Endothelial cell of umbilical vein (primary cell): Measurements from ENCODE around the gene CNTN5.

Experiments
- EZH2 ChIP-seq: IDR thresholded peaks from 2 replicates; pipeline ENCODE4 v1.6.1; 2012; ENCODE audit warnings: borderline replicate concordance, low read depth, mild to moderate bottlenecking, moderate library complexity, low read length, inconsistent platforms; ENCODE audit not compliant: severe bottlenecking
- FOS ChIP-seq: IDR thresholded peaks from 2 replicates; pipeline ENCODE4 v1.6.1; 2011; ENCODE audit warnings: mild to moderate bottlenecking, low read length, moderate library complexity, borderline replicate concordance; ENCODE audit not compliant: insufficient read depth
- GATA2 ChIP-seq: IDR thresholded peaks from 2 replicates; pipeline ENCODE4 v1.7.0; 2011; ENCODE audit warnings: low read depth, mild to moderate bottlenecking, moderate library complexity, mixed read lengths, low read length; ENCODE audit not compliant: insufficient read length, insufficient read depth
- JUN ChIP-seq: IDR thresholded peaks from 2 replicates; pipeline ENCODE4 v1.6.1; 2011; ENCODE audit warnings: borderline replicate concordance, low read depth; ENCODE audit not compliant: insufficient read length, insufficient read depth
- MYC ChIP-seq: IDR thresholded peaks from one replicate; pipeline ENCODE4 v1.6.1; 2011; ENCODE audit warnings: mild to moderate bottlenecking, low read depth, low read length
- POLR2A ChIP-seq: IDR thresholded peaks from 2 replicates; pipeline ENCODE4 v1.6.1; 2012; ENCODE audit warnings: low read depth, mild to moderate bottlenecking, control low read depth, low read length
- POLR2AphosphoS5 ChIP-seq: IDR thresholded peaks from 2 replicates; pipeline ENCODE4 v1.6.1; 2012; ENCODE audit warnings: low read depth, mild to moderate bottlenecking, control low read depth, low read length, moderate library complexity; ENCODE audit not compliant: insufficient read depth
- TF ChIP-seq, protein P1 (sequence below), 2 donors: IDR thresholded peaks; 1 replicate in 1 of 2; 2 replicates in 1 of 2; pipeline ENCODE4 v1.5.1; 2011; ENCODE audit warnings: low read length in 2 of 2, mild to moderate bottlenecking in 2 of 2, moderate library complexity in 2 of 2, control low read depth in 1 of 2, inconsistent platforms in 1 of 2, low read depth in 1 of 2; ENCODE audit not compliant: insufficient read depth in 1 of 2; ENCODE audit errors: extremely low read depth in 1 of 2
- TF ChIP-seq, protein P2 (sequence below): IDR thresholded peaks from 2 replicates; pipeline ENCODE4 v1.6.1; 2011; ENCODE audit not compliant: insufficient read depth, insufficient read length

DNA sequence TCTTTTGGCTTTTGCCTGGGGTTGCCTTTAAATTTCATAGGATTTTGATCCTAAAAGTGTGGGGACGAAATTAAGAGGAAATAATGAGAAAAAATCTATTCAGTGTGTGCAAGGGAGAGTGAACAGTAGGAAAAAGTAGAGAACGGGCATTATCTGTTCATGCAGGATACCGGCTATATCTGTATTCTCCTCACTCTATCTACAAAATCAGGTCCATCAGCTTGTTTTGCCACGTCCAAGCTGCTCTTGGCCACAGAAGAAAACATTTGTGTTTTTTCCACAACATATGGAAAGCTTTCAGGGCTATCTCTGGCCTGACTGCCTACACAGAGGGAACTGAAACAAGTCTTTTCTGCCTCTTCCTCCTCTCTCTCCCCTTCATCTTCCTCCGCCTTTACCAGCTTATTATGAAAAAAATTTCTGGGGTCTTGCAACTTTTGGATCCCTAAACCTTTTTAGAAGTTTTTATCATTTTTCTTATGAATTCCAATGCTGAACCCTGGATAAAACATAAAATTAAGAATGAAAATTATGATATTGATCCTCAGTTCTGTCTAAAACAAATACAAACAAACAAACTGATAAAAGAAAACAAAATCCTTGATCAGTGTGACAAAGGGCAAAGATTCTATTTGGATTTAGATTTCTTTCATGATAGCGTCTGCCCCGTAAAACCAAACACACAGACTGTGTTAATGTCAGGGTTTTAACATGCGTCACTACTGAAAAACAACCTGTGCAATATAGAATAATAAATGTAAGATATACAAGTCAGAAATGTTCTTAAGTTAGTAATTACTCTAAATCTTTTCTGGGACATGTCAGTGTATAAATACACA is 219.7 kb downstream of the CNTN5 start:
- TF ChIP-seq, protein P1, sequence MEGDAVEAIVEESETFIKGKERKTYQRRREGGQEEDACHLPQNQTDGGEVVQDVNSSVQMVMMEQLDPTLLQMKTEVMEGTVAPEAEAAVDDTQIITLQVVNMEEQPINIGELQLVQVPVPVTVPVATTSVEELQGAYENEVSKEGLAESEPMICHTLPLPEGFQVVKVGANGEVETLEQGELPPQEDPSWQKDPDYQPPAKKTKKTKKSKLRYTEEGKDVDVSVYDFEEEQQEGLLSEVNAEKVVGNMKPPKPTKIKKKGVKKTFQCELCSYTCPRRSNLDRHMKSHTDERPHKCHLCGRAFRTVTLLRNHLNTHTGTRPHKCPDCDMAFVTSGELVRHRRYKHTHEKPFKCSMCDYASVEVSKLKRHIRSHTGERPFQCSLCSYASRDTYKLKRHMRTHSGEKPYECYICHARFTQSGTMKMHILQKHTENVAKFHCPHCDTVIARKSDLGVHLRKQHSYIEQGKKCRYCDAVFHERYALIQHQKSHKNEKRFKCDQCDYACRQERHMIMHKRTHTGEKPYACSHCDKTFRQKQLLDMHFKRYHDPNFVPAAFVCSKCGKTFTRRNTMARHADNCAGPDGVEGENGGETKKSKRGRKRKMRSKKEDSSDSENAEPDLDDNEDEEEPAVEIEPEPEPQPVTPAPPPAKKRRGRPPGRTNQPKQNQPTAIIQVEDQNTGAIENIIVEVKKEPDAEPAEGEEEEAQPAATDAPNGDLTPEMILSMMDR (IDR thresholded peaks at IDR 0.05; ENCODE audit: extremely low read depth in 1 of 2, insufficient read depth in 1 of 2, low read depth in 1 of 2, low read length in 2 of 2) = no peak
- TF ChIP-seq POLR2AphosphoS5 (no peak), JUN (no peak), POLR2A (no peak), EZH2 (no peak), GATA2 (no peak), FOS (no peak), MYC (no peak)
- TF ChIP-seq, protein P2, sequence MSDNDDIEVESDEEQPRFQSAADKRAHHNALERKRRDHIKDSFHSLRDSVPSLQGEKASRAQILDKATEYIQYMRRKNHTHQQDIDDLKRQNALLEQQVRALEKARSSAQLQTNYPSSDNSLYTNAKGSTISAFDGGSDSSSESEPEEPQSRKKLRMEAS = no peak
